ENCODE measurements around the gene SLC7A4. TPM values are rescaled to one million over a fixed set of nuclear protein-coding genes. Genes with fewer than 3 reads are reported as not detected.

The SLC7A4 gene
- total RNA-seq (under 1 TPM in 1 of 2 donors, not detected in 1; 0.15 TPM), polyA plus RNA-seq (not detected)
- long read RNA-seq, donor 1, result 0 reads
- long read RNA-seq, donor 2, partial matches to known transcripts, result 1 of 1 reads
- long read RNA-seq, donor 2, other reads (novel, unspliced or antisense), result 0 of 1 reads

GRCh38 chr22:21032037-21032867, at the start of gene SLC7A4:
Gene SLC7A4 (minus strand): TSS chr22:21032561. CDS start chr22:21031812, 749 bp downstream.
- DNase-seq, result no peak
- Histone ChIP-seq H3K36me3 (ENCODE audit: control insufficient read depth in 1 of 2, insufficient read depth in 2 of 2, low read length in 1 of 2) (no peaks in the 10 kb centered on the region), H3K4me3 (ENCODE audit: low read length in 2 of 2) (no peak within 1 kb of the TSS), H3K4me1 (ENCODE audit: control insufficient read depth in 1 of 2, insufficient read depth in 2 of 2, low read length in 2 of 2) (no peaks in the 10 kb centered on the region), H3K9me3 (ENCODE audit: control insufficient read depth, low read length) (no peaks in the 10 kb centered on the region), H3K27me3 (ENCODE audit: control insufficient read depth in 1 of 2, insufficient read depth in 2 of 2, low read length in 1 of 2) (no peaks in the 10 kb centered on the region), H3K27ac (ENCODE audit: low read depth in 1 of 2, low read length in 2 of 2) (no peak within 1 kb of the TSS)
- WGBS, 2 donors, result 6 to 7% methylated on average over 46 to 59 of the region's 59 CpGs
- no peak for ATAC-seq (ENCODE audit: low FRiP score)
- intact Hi-C loops (cut with DNase I), result no loop called here

DNA sequence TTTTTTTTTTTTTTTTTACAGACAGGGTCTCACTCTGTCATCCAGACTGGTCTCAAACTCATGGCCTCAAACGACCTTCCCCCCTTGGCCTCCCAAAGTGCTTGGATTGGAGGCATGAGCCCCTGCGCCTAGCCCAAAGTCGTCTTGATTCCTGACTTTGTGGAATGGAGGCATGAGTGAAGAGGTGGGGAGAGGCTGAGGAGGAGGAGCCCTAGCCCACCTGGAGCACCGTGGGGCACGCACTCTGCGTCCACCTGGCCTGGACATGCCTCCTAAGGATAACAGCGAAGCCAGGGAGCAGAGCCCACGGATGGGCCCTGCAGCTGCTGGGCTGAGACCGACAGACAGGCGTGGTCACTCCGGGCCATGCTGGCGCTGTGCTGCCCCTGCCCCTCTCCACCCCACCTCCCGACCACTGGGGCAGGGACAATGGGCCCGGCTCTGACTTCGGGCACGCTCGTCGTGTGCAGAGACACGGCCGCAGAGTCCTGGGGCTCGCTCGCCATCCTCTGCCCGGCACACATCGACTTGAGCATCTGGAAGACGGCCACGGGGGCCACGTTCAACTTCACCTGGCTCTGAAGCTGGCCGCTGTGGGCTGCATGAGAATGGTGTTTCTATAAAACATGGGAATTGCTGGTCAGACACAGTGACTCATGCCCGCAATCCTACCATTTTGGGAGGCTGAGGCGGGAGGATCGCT, 48.2 kb upstream of the SLC7A4 start:
- Histone ChIP-seq H3K36me3 (ENCODE audit: control insufficient read depth in 1 of 2, insufficient read depth in 2 of 2, low read length in 1 of 2) (no peaks in the 10 kb centered on the region), H3K4me1 (ENCODE audit: control insufficient read depth in 1 of 2, insufficient read depth in 2 of 2, low read length in 2 of 2) (no peaks in the 10 kb centered on the region), H3K27me3 (ENCODE audit: control insufficient read depth in 1 of 2, insufficient read depth in 2 of 2, low read length in 1 of 2) (no peaks in the 10 kb centered on the region), H3K27ac (ENCODE audit: low read depth in 1 of 2, low read length in 2 of 2) (no peak overlapping the region), H3K9me3 (ENCODE audit: control insufficient read depth, low read length) (no peaks in the 10 kb centered on the region), H3K4me3 (ENCODE audit: low read length in 2 of 2) (no peak overlapping the region)
- DNase-seq (no peak), ATAC-seq (ENCODE audit: low FRiP score) (no peak)
- intact Hi-C loops (cut with DNase I), result no loop called here
- 90 to 91% methylated on average over 31 of the region's 31 CpGs for WGBS, 2 donors

GRCh38 chr22:21079493-21079892, 47.1 kb upstream of the SLC7A4 start:
- H3K9me3 ChIP-seq (ENCODE audit: control insufficient read depth, low read length), result no peaks in the 10 kb centered on the region
- no peaks in the 10 kb centered on the region for H3K36me3 ChIP-seq (ENCODE audit: control insufficient read depth in 1 of 2, insufficient read depth in 2 of 2, low read length in 1 of 2)
- WGBS, 2 donors, result 78 to 82% methylated on average over 5 of the region's 5 CpGs
- no peaks in the 10 kb centered on the region for H3K27me3 ChIP-seq (ENCODE audit: control insufficient read depth in 1 of 2, insufficient read depth in 2 of 2, low read length in 1 of 2)
- H3K4me1 ChIP-seq (ENCODE audit: control insufficient read depth in 1 of 2, insufficient read depth in 2 of 2, low read length in 2 of 2), result no peaks in the 10 kb centered on the region
- H3K4me3 ChIP-seq (ENCODE audit: low read length in 2 of 2), result no peak overlapping the region
- ATAC-seq (ENCODE audit: low FRiP score) (no peak), DNase-seq (no peak)
- H3K27ac ChIP-seq (ENCODE audit: low read depth in 1 of 2, low read length in 2 of 2), result no peak overlapping the region
- intact Hi-C loops (cut with DNase I), result no loop called here

GRCh38 chr22:21078916-21079315, 46.6 kb upstream of the SLC7A4 start:
- ATAC-seq (ENCODE audit: low FRiP score), result no peak
- intact Hi-C loops (cut with DNase I), result no loop called here
- Histone ChIP-seq H3K4me3 (ENCODE audit: low read length in 2 of 2) (no peak overlapping the region), H3K9me3 (ENCODE audit: control insufficient read depth, low read length) (no peaks in the 10 kb centered on the region), H3K4me1 (ENCODE audit: control insufficient read depth in 1 of 2, insufficient read depth in 2 of 2, low read length in 2 of 2) (no peaks in the 10 kb centered on the region), H3K27me3 (ENCODE audit: control insufficient read depth in 1 of 2, insufficient read depth in 2 of 2, low read length in 1 of 2) (no peaks in the 10 kb centered on the region), H3K27ac (ENCODE audit: low read depth in 1 of 2, low read length in 2 of 2) (no peak overlapping the region), H3K36me3 (ENCODE audit: control insufficient read depth in 1 of 2, insufficient read depth in 2 of 2, low read length in 1 of 2) (no peaks in the 10 kb centered on the region)
- no peak for DNase-seq
- WGBS, 2 donors, result 81 to 85% methylated on average over 11 of the region's 11 CpGs

GRCh38 chr22:21077884-21078508, 45.6 kb upstream of the SLC7A4 start:
- no peak overlapping the region for H3K27ac ChIP-seq (ENCODE audit: low read depth in 1 of 2, low read length in 2 of 2)
- DNase-seq (no peak), ATAC-seq (ENCODE audit: low FRiP score) (no peak)
- no peaks in the 10 kb centered on the region for H3K4me1 ChIP-seq (ENCODE audit: control insufficient read depth in 1 of 2, insufficient read depth in 2 of 2, low read length in 2 of 2)
- 68 to 74% methylated on average over 16 of the region's 16 CpGs for WGBS, 2 donors
- H3K9me3 ChIP-seq (ENCODE audit: control insufficient read depth, low read length), result no peaks in the 10 kb centered on the region
- H3K27me3 ChIP-seq (ENCODE audit: control insufficient read depth in 1 of 2, insufficient read depth in 2 of 2, low read length in 1 of 2), result no peaks in the 10 kb centered on the region
- intact Hi-C loops (cut with DNase I), result no loop called here
- H3K36me3 ChIP-seq (ENCODE audit: control insufficient read depth in 1 of 2, insufficient read depth in 2 of 2, low read length in 1 of 2), result no peaks in the 10 kb centered on the region
- H3K4me3 ChIP-seq (ENCODE audit: low read length in 2 of 2), result no peak overlapping the region

GRCh38 chr22:21076912-21077625, 44.7 kb upstream of the SLC7A4 start:
- Histone ChIP-seq H3K4me1 (ENCODE audit: control insufficient read depth in 1 of 2, insufficient read depth in 2 of 2, low read length in 2 of 2) (no peaks in the 10 kb centered on the region), H3K36me3 (ENCODE audit: control insufficient read depth in 1 of 2, insufficient read depth in 2 of 2, low read length in 1 of 2) (no peaks in the 10 kb centered on the region), H3K4me3 (ENCODE audit: low read length in 2 of 2) (no peak overlapping the region), H3K9me3 (ENCODE audit: control insufficient read depth, low read length) (no peaks in the 10 kb centered on the region), H3K27ac (ENCODE audit: low read depth in 1 of 2, low read length in 2 of 2) (no peak overlapping the region), H3K27me3 (ENCODE audit: control insufficient read depth in 1 of 2, insufficient read depth in 2 of 2, low read length in 1 of 2) (no peaks in the 10 kb centered on the region)
- intact Hi-C loops (cut with DNase I), result no loop called here
- ATAC-seq (ENCODE audit: low FRiP score) (no peak), DNase-seq (no peak)
- 79 to 83% methylated on average over 21 of the region's 21 CpGs for WGBS, 2 donors

DNA sequence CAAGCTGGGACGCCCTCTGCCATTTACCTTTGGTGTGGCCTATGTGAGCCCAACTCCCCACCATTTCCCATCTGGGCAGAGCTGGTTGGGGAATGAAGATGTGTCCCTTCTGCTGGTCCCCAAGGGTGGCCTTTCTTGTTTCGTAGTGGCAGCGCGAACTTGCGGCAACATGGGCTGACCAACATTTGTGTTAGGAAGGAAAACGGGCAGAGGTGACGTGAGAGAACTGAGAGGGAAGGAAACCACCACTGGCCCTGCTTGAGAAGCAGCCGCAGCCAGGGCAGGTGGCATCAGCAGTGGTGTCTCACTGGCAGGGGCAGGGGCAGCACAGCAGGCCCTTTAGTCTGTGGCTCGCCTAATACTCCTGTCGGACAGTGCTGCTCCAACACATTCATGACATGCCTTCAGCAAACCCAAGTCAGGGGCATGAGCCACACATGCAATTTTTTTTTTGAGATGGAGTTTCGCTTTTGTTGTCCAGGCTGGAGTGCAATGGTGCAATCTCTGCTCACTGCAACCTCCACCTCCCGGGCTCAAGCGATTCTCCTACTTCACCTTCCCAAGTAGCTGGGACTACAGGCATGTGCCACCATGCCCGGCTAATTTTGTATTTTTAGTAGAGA, 43.3 kb upstream of the SLC7A4 start:
- ATAC-seq (ENCODE audit: low FRiP score) (no peak), DNase-seq (no peak)
- Histone ChIP-seq H3K9me3 (ENCODE audit: control insufficient read depth, low read length) (no peaks in the 10 kb centered on the region), H3K27me3 (ENCODE audit: control insufficient read depth in 1 of 2, insufficient read depth in 2 of 2, low read length in 1 of 2) (no peaks in the 10 kb centered on the region), H3K4me1 (ENCODE audit: control insufficient read depth in 1 of 2, insufficient read depth in 2 of 2, low read length in 2 of 2) (no peaks in the 10 kb centered on the region), H3K4me3 (ENCODE audit: low read length in 2 of 2) (no peak overlapping the region), H3K27ac (ENCODE audit: low read depth in 1 of 2, low read length in 2 of 2) (no peak overlapping the region), H3K36me3 (ENCODE audit: control insufficient read depth in 1 of 2, insufficient read depth in 2 of 2, low read length in 1 of 2) (no peaks in the 10 kb centered on the region)
- WGBS, 2 donors, result 91 to 92% methylated on average over 14 of the region's 14 CpGs
- intact Hi-C loops (cut with DNase I), result no loop called here

GRCh38 chr22:21074102-21074715, 41.8 kb upstream of the SLC7A4 start:
- no peak overlapping the region for H3K27ac ChIP-seq (ENCODE audit: low read depth in 1 of 2, low read length in 2 of 2)
- no peaks in the 10 kb centered on the region for H3K9me3 ChIP-seq (ENCODE audit: control insufficient read depth, low read length)
- no peak overlapping the region for H3K4me3 ChIP-seq (ENCODE audit: low read length in 2 of 2)
- H3K4me1 ChIP-seq (ENCODE audit: control insufficient read depth in 1 of 2, insufficient read depth in 2 of 2, low read length in 2 of 2), result no peaks in the 10 kb centered on the region
- peak in 1 of 2 donors; percentile 73 for DNase-seq
- H3K36me3 ChIP-seq (ENCODE audit: control insufficient read depth in 1 of 2, insufficient read depth in 2 of 2, low read length in 1 of 2), result no peaks in the 10 kb centered on the region
- H3K27me3 ChIP-seq (ENCODE audit: control insufficient read depth in 1 of 2, insufficient read depth in 2 of 2, low read length in 1 of 2), result no peaks in the 10 kb centered on the region
- 31 to 36% methylated on average over 7 of the region's 7 CpGs for WGBS, 2 donors
- ATAC-seq (ENCODE audit: low FRiP score), result no peak
- intact Hi-C loops (cut with DNase I), result no loop called here

Measured in aorta (tissue), 5 donors.